MV-4-11 (cell line): ENCODE results near the gene MRPL23.
"Not testable (repeated sequence)": the region's sequence is repeated elsewhere in the genome, so short reads cannot be mapped to it uniquely, and the experiment has no call there.

Experiments
- DNase-seq: peaks from one replicate; lab custom pipeline; 2025; lab: John Stamatoyannopoulos, UW

MRPL23 gene

DNA sequence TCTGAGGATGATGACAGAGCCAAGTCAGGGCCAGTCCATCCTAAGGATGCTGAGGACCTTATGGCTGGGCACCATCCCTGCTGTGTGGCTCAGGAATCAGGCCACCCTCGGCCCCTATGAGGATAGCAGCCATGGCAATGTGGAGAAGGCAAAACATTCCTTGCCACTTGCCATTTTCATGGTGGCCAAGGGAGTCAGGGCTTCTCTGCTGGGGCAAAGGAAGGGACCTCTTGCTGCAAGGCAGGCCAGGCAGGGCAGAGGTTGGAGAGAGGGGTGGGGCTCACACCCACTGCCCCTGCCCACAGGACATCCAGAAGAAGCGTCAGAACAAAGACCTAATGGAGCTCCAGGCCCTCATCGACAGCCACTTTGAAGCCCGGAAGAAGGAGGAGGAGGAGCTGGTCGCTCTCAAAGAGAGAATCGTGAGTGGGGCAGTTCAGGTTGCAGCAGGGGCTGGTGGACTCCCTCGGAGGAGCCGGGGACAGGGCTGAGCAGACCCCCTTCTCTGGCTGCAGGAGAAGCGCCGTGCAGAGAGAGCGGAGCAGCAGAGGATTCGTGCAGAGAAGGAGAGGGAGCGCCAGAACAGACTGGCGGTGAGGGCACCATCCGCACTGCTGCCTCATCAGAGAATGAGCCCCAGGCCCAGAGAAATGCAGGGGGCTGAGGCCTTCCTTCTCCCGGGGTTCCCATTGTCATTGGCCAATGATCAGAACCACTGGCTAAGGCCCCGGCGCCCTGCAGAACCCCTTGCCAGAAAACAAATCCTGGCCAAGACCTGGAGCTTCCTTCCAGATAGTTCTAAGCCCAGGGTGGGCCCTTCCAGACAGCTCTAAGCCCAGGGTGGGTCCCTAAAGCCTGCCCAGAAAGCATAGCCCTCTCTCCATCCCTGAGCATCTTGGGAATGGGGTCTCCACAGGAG lies 13.5 kb upstream of the MRPL23 start:
- no peak for DNase-seq

DNA sequence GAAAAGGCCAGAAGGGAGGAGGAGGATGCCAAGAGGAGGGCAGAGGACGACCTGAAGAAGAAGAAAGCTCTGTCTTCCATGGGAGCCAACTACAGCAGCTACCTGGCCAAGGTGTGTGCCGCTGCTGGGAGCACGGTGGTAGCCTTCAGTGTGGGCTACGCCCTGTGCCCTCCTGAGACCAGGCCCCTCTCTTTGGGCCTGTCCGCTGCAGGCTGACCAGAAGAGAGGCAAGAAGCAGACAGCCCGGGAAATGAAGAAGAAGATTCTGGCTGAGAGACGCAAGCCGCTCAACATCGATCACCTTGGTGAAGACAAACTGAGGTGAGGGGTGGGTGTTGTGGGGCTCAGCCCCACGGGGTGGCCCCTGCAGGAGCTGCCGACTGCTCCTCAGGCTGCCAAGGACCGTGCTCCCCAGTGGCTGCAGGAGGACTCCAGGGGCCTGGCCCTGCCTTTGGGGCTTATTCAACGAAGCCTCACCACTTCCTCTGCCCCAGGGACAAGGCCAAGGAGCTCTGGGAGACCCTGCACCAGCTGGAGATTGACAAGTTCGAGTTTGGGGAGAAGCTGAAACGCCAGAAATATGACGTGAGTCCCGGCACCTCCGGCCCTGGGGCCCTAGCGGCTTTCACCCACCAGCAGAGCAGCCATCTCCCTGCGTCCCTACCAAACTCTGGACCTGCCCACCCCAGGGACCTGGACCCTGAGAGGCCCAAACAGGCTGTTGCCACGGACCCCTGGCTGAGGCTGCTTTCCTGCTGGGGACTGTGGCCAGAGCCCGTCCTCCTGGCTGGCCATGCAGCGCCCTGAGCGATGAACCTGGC lies 12.6 kb upstream of the MRPL23 start:
- no peak for DNase-seq

DNA sequence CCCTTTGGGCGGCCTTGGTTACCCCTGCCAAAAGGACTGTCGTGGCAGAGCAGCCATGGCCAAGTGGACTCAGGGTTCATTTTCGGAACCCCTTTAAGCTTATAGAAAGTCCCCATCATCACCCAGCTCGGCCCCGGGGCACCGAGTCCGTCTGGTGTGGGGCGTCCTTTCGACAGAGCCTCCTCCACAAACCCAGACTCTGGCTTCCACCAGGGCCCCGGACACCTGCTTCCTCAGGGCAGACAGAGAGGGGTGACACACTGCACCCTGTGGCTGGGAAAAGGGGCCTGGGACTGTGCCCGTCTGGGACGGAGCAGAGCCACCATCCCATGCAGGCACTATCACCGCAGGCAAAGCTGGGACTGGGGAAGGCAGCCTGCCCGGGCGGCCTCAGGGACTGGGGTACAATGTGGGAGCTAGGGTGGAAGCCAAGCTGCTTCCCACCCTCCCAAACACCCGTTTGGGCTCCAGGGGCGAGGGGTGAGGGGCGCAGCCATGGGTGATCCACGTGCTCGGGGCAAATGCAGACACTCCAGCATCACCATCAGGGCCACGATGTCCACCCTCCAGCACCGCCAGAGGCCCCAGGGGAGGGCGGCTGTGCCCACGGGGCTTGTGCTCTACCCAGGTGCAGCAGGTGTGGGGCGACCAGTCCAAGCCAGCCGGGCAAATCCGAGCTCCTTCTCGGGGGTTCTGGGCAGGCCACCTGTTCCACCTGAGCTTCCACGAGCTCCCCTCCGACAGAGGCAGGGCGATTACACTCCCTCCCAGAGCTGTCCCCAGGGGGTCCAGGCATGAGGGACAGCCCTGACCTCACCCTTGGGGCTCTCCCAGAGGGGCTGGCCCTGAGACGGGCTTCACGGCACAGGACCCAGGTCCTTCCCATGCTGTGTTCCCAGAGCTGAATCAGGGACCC lies 11.7 kb upstream of the MRPL23 start:
- DNase-seq, result no peak

DNA sequence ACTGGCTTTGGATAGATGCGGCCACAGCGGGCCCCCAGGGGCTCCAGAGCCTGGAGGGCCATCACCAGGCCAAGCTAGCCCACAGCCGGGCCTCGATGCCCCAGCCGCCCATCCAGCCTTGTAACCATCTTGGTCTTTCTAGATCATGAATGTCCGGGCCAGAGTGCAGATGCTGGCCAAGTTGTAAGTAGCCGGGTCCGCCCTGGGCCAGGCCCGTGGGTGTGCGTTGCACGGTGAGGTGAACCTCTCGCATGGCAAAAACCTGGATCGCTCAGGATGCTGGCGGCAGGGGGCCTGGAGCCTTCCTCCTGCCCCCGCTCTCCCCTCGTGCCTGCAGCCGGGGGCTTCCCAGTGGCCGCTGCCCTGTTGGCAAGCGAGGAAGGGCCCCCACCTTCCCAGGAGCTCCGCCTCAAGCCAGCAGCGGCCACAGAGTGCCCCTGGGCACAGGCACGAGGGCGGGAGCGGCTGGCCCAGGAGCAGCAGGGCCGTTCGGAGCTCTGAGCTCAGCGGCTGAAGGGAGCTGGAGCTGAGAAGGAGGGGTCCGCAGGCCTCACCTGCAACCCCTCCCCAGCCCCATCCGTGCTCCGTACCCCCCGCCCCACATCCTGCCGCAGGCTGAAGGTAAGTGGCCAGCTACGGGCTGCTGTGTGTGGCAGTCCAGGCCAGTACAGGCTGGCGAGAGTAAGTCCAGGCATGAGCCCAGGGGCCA lies 10.9 kb upstream of the MRPL23 start:
- DNase-seq, result no peak

DNA sequence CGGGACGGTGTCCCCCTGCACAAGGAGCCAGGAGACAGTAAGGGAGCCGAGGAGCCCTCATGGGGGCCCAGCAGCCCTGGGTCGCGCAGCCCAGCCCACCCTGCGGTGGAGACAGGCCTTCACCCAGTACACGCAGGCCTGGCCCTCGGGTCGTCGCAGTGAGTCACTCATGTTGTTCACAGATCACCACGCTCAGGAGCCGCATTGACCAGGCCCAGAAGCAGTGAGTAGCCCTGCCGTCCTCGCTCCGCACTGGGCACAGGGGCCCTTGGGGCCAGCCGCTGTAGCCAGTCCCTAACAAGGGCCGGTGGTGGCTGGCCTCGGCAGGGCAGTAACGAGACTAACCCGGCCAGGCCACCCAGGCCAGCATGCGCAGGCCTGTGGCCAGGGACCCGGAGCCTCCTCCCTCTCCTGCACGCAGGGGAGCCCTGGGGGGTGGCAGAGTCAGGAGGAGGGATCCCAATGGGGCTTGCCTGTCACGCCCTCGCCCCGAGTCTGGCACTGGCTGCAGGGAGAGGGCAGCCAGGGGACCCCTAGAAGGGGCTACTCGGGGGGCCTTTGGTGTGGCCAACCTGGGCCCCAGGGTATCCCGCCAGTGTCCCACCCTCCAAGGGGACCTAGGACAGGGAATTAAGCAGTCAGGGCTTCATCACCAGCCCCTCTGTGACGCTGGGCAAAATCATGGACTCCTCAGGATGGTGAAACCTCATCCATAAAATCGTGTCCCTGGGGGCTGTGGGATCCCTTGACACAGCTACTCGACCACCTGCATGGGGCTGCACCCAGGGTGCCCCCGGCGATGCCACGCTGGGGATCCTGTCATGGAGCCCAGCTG lies 10.1 kb upstream of the MRPL23 start:
- no peak for DNase-seq

DNA sequence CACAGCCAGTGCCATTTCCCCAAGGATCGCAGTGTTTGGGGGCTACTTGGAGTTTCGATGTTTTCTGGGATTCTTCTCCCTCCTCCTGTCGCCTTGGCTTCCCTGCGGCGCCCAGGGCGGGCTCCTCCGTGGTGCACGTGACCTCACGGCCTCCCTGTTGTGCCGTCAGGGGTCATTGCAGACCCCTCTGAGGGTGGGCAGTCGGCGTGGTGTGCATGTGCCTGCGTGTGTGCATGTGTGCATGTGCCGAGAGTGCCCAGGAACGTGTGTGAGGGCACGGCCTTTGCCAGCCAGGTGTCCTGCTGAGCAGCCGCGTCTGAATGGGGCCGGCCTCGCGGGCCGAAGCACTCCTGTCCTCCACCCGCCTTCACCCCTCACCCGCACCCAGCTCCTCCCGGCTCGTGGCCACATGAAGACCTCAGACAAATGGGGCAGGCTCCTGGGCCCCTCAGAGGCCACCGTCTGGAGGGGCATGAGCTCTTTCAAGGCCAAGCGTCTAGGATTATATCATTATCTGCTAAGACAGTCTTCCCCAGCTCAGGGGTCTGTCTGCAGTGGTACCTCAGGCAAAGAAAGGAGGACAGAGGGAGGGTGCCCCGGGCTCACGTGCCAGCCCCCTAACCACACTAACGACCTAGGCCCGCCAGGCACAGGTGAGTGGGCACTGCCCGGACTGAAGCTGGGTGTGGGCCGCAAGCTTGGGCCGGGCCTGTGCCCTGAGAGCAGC lies 9.4 kb upstream of the MRPL23 start:
- no peak for DNase-seq

DNA sequence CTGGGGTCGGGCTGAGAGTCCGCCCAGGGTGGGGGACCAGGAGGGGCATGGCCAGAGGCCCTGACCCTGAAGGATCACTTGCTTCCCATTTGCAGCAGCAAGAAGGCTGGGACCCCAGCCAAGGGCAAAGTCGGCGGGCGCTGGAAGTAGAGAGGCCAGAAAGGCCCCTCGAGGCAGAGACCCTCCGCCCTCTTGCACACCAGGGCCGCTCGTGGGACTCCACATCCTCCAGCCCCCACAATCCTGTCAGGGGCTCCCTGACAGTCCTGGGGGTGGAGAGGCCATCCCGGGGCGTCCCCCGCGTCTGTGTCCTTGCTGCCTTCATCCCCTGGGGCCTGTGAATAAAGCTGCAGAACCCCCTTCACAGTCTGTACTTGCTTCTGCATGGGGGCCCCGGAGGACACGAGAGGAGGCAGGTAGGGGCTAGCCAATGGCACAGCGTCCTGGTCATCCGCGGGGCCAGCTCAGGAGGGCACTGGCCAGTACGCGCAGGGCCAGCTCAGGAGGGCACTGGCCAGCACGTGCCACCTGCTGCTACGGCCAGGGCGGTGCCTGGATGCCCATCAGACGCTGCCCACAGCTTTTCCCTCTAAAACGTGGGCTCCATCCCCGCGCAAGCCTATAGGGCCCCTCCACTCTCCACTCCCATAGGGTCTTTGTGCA lies 8.7 kb upstream of the MRPL23 start:
- no peak for DNase-seq

DNA sequence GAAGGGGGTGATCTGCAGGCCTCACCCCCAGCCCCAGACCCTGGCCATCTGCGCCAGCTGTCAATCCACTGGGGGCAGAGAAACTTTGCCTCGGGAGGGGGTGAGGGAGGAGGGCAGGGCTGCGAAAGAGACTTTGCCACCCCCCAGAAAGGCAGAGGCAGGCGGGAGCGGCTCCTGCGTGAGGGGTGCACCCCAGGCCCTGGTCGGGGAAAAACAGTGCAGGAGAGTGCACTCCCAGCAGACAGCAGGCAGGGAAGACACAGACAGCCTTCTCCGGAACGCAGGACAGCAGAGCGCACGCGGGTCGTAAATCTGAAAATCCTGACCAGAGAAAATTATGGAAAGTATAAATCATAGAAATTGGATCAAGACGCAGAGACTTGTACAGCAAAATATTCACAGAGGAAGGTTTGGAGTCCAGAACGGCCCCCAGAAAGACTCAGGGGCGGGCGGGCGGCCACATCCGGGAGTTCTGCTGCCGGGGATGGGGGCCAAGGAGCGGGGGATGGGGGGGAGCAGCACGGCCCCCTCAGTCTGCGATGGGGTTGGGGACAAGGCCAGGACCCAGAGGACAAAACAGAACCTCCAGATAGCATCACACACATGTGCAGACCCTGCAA lies 8.0 kb upstream of the MRPL23 start:
- no peak for DNase-seq

DNA sequence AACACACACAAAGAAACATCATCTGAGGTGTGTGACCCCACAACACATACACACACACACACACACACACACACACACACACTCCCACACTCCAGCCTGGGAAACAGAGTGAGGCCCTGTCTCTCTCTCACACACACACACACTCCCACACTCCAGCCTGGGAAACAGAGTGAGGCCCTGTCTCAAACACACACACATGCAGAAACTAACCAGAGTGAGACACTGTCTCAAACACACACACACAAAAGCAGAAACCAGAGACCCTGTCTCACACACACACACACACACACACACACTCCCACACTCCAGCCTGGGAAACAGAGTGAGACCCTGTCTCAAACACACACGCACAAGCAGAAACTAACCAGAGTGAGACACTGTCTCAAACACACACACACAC lies 7.3 kb upstream of the MRPL23 start:
- not testable (repeated sequence) for DNase-seq

DNA sequence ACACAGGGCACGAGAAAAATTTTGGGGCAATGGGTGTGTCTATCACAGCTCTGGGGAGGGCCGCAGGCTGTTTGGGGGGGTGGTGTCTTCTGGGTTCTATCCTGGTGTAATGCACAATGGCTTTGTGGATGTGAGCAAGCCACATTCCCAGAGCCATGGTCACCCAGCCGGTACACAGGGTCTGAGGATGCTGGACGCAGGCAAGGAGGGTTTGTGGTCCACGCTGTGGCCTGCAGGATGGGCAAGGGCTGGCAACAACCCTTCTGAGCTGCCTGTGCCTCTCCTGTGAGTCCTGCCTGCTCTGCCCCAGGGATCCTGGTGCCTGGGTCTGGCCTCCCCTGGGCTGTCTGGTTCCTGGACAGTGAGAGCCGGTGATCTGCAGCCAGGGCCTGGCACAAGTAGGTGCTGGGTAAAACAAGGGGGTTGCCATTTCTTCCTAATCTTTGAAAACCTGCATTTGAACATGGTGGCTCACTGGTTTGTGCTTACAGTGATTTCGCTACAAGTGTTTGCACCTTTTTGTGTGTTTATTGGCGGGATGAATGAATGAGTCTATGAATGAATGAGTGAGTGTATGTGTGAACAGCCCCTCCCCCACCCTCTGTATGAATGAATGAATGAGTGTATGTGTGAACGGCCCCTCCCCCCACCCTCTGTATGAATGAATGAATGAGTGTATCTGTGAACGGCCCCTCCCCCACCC lies 4.4 kb upstream of the MRPL23 start:
- DNase-seq, result no peak

DNA sequence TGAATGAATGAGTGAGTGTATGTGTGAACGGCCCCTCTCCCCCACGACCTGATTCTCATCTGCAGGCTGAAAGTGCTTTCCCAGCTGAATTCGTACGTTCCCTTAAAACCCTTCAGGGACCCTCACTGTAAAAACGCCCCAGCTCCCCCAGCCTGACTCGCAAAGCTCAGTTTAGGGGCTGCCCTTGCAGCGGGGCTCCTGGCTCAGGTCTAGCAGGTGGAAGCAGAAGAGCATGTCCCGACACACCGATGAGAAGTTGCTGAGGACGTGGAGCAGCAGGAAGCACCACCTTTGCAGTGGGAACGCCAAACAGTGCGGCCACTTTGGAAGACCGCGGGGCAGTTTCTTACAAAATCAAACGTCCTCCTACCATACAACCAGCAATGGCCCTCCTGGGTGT lies 3.6 kb upstream of the MRPL23 start:
- DNase-seq, result no peak

DNA sequence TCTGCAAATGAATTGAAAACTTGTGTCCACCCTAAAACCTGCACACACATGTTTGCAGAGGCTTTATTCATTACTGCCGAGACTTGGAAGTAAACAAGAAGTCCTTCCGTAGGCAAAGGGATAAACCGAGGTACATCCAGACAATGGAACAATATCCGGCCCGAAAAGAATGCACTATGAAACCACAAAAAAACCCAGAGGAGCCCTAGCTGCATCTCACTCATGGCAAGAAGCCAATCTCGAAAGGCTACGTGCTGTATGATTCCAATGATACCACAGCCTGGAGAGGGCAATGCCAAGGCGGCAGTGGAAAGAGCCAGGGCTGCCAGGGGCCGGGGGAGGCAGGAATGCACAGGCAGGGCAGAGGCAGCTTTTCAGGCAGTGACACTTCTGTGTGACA lies 3.2 kb upstream of the MRPL23 start:
- no peak for DNase-seq

DNA sequence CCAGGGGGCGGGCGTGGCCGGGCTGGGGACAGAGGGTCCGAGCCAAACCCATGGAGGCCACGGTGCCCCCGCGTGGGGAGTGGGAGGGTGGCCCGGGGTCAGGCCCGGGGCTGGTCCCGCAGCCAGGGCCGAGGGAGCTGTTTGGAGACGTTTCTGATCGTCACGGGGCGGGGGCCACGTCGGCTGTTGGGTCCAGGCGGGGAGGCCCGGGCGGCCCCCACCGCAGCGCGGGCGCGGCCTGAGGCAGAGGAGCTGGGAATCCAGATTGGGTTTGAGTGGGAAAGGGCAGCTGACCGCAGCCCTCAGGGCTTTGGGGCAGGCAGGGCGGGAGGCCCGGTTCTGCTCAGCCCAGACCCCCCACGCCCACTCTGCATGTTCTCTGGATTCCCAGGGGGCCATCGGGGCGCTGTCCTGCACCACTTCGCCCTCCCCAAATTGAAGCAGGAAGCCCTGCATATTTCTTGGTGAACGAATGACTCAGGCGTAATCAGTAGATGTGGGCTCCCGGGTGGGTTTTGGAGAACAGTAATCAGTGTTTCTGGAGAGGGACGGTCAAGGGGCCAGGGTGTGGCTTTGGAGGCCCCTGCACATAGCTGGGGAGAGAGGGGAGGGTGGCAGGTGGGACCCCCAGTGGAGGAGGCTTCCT lies 583 bp downstream of the MRPL23 start:
- no peak for DNase-seq

DNA sequence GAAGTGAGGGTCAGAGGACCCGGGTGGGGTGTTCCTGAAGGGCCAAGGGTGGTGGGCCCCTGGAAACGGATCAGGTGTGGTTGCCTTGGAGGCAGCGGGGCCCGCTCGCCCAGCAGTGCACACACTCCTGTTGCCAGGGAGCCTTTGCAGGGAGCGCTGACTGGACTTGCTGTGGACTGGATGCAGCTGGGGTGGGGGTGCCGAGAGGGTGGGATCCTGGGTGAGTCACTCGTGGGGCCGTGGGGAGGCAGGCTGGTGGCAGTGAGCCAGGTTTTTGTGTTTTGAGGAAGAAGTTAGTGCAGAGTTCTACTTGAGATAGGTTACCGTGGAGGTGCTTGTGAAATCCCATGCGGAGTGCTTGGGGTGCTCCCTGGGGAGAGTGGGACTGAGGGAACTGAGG lies 1.3 kb downstream of the MRPL23 start:
- DNase-seq, result no peak

DNA sequence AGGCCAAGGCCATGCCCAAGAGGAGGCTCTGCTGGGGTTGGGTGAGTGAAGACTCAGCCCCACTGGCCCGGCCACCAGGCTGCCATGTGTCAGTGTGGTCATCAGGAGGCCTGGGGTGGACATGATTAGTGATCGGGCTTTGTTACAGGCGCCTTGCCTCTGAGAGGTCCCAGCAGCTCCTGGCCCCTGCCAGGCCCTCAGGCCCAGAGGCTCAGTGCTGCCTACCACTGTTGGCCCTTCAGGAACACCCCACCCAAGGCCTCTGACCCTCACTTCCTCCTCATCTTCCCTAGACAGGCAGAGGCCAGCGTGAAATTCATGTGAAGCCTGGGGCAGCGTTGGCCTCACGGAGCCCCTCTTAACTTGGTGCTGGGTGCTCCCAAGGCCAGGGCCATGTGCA lies 2.2 kb downstream of the MRPL23 start:
- no peak for DNase-seq

DNA sequence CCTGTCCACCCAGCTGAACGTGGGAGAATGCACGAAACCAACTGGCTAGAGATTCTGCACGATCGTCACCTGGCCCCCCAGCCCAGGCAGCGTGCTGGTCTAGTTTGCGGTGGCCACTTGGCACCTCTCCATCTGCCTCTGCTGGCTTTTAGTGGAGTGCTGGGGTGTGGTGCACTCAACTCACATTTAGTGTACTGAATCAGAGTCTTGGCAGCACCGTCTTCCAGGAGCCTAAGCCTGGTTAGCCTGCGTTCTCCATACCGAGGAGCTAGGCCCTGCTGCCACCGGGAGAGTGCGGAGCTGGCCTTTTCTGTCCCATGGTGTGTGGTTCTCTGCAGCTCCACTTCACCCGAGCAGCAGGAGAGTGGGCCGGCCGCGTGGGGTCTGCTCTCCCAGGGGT lies 2.8 kb downstream of the MRPL23 start:
- DNase-seq, result no peak

DNA sequence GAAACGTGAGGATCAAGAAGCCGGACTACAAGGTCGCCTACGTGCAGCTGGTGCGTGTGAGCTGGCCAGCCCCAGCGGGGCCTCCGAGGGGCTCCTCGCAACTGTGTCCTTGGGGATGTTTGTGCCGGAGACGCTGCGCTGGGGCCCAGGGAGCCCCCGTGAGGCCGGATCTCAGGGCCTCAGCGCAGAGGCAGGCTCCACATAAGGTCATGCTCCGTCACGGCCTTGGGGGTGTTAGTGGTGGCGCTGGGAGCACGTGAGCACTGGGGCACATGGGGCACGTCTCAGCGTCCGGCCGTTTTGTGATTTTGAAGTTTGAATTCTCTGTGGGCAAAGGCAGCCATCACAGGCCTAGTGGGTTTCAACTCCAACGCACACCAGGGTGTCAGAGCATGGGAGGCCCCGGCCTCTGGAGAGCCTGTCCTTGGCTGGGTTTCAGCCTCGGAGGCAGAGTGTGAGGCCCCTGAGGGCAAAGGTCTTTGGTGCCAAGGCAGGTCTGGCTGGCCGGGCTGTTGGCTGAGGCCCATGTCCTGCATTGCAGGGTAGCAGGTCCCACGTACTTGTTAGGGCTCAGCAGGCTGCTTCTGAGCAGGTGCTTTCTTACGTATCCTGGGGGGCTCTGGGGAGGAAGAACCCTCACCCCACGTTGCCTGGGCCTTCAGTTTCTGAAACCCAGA lies 5.8 kb downstream of the MRPL23 start:
- no peak for DNase-seq
